Vagina (tissue), 2 donors: ENCODE data around the gene MT1A.

Source experiments
- CTCF ChIP-seq, 3 experiments: fragments of 450-650 bp in 2 of 3; fragments of 200-600 bp in 1 of 3; sonication (generic) in 1 of 3; IDR thresholded peaks; one replicate each; pipeline ENCODE4 v1.5.1; 2017 to 2019; ENCODE audit warnings: antibody characterized with exemption in 3 of 3, mild to moderate bottlenecking in 2 of 3, moderate library complexity in 2 of 3
- POLR2A ChIP-seq, 2 donors: fragments of 450-650 bp; IDR thresholded peaks; one replicate each; pipeline ENCODE4 v1.6.1; 2017; ENCODE audit warnings: antibody characterized with exemption in 2 of 2, mild to moderate bottlenecking in 2 of 2, moderate library complexity in 2 of 2
- POLR2AphosphoS5 ChIP-seq, 2 donors: sonication (generic); formaldehyde crosslinking; IDR thresholded peaks; one replicate each; pipeline ENCODE4 v1.9.0; 2017; ENCODE audit warnings: antibody characterized with exemption in 2 of 2, mild to moderate bottlenecking in 2 of 2, low read depth in 1 of 2; ENCODE audit not compliant: insufficient read depth in 1 of 2

GRCh38 chr16:56625943-56626654 lies 12.4 kb upstream of the MT1A start:
- TF ChIP-seq POLR2A (IDR thresholded peaks at IDR 0.05) (no peak), CTCF (IDR thresholded peaks at IDR 0.05) (no peak), POLR2AphosphoS5 (IDR thresholded peaks at IDR 0.05; ENCODE audit: insufficient read depth in 1 of 2, low read depth in 1 of 2) (peak; percentile 7 to 63)
